Caco-2 (cell line): ENCODE measurements around the gene PLXNA4. TPM values are rescaled to one million over a fixed set of nuclear protein-coding genes. Genes with fewer than 3 reads are reported as not detected.

Experiments
- BruUV-seq: library from RNA; stranded (reverse); fragments of 400-500 nt; replicated peaks from 2 replicates; lab custom pipeline; 2021; lab: Mats Ljungman, UMichigan
- CTCF ChIA-PET: fragments of 300-600 bp; sonication (Branson Sonifier 250); formaldehyde crosslinking; loops from one replicate; lab custom pipeline; 2022; ENCODE audit warnings: antibody characterized with exemption; lab: Charles Lee
- POLR2A ChIA-PET: fragments of 300-600 bp; sonication (Branson Sonifier 250); formaldehyde crosslinking; loops from one replicate; lab custom pipeline; 2022; ENCODE audit warnings: antibody characterized with exemption; lab: Charles Lee
- DNase-seq, 2 experiments: peaks; one replicate each; pipeline versions ENCODE4 v3.0.0 to v3.0.0-alpha.2; 2020 to 2022
- H3K27me3 ChIP-seq: replicated peaks from 2 replicates; pipeline ENCODE4 v1.6.0; 2011; ENCODE audit warnings: low read length; ENCODE audit not compliant: control insufficient read depth, insufficient read depth
- H3K36me3 ChIP-seq: 2 replicates; pipeline ENCODE4 v1.5.1; 2011; ENCODE audit warnings: low read length; ENCODE audit not compliant: control insufficient read depth, insufficient read depth
- H3K4me1 ChIP-seq: fragments of 250-450 bp; sonication (Bioruptor Pico); 2 replicates; pipeline ENCODE4 v1.5.1; 2020; ENCODE audit warnings: mild to moderate bottlenecking
- H3K4me3 ChIP-seq: 2 replicates; pipeline ENCODE4 v1.5.1; 2011; ENCODE audit warnings: low read depth, mild to moderate bottlenecking, control low read depth, low read length
- H3K9me3 ChIP-seq: fragments of 250-450 bp; sonication (Bioruptor Pico); 2 replicates; pipeline ENCODE4 v1.5.1; 2020; ENCODE audit warnings: mild to moderate bottlenecking, moderate library complexity
- H3K27ac Mint-ChIP-seq: one replicate; pipeline ENCODE4 v1.8.0; 2022; ENCODE audit warnings: mixed read lengths; ENCODE audit not compliant: unreplicated experiment
- H3K27me3 Mint-ChIP-seq: one replicate; pipeline ENCODE4 v1.8.0; 2022; ENCODE audit warnings: mixed read lengths; ENCODE audit not compliant: insufficient read depth, unreplicated experiment
- H3K36me3 Mint-ChIP-seq: one replicate; pipeline ENCODE4 v1.8.0; 2022; ENCODE audit warnings: mild to moderate bottlenecking, mixed read lengths; ENCODE audit not compliant: insufficient read depth, unreplicated experiment
- H3K4me1 Mint-ChIP-seq: one replicate; pipeline ENCODE4 v1.8.0; 2022; ENCODE audit warnings: low read depth, mixed read lengths; ENCODE audit not compliant: unreplicated experiment
- H3K4me3 Mint-ChIP-seq: one replicate; pipeline ENCODE4 v1.8.0; 2022; ENCODE audit warnings: mild to moderate bottlenecking, moderate library complexity, mixed read lengths; ENCODE audit not compliant: unreplicated experiment
- H3K9me3 Mint-ChIP-seq: one replicate; pipeline ENCODE4 v1.8.0; 2022; ENCODE audit warnings: mixed read lengths; ENCODE audit not compliant: unreplicated experiment
- CTCF ChIP-seq, 2 experiments: fragments of 200-600 bp in 1 of 2; IDR thresholded peaks; 1 replicate in 1 of 2; 2 replicates in 1 of 2; pipeline versions ENCODE4 v1.5.1 to v1.8.0; 2011 to 2022; ENCODE audit warnings: antibody characterized with exemption in 1 of 2, control low read depth in 1 of 2, inconsistent platforms in 1 of 2, low read depth in 1 of 2, low read length in 1 of 2, mild to moderate bottlenecking in 1 of 2, moderate library complexity in 1 of 2; ENCODE audit not compliant: insufficient read depth in 1 of 2, severe bottlenecking in 1 of 2, unreplicated experiment in 1 of 2
- intact Hi-C: fragments of 100-400 bp; cut with micrococcal nuclease; formaldehyde crosslinking; loops from one replicate; pipeline ENCODE4 v1.10.0; 2022; ENCODE audit not compliant: unreplicated experiment
- total RNA-seq: library from RNA; stranded (reverse); gene quantifications from 2 replicates; pipeline ENCODE4 v1.2.3, GENCODE V29; 2022

The PLXNA4 gene
- total RNA-seq, 1 experiment from 2014 or later = 0.43 TPM

DNA sequence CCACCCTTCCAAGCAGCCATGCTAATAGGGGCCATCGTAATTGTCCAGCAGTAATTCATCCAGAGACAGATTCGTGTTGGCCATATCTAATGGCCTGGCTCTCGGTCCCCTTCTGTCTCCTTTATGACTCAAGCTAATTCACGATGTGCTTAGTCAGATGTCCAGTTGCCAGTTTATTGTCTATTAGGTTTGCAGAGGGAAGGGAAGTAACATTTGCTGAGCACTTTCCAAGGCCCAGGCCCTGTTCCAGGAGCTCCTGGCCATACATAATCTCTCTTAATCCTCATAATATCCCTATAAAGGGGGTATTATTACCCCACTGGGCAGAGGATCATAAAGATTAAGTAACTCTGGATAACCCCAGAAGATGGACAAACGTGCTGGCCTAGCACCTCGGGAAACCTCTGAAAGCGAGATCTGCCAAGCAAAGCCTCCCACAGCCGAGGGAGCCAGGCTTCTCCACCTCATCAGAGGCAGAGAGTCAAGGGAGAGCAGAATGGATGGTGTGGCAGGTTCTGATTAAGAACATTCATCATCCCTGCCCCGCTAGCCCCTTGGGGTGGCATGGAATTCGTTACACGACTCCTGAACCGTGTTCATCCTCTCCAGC is 153.7 kb downstream of the PLXNA4 start:
- BruUV-seq = no TSS peak
- intact Hi-C loops = no loop called here
- no peak for TF ChIP-seq CTCF (IDR thresholded peaks at IDR 0.05; ENCODE audit: insufficient read depth in 1 of 2, low read depth in 1 of 2, low read length in 1 of 2, severe bottlenecking in 1 of 2, unreplicated experiment in 1 of 2)
- no peak for DNase-seq
- Histone ChIP-seq H3K4me3 (no peak overlapping the region), H3K9me3 (no peaks in the 10 kb centered on the region), H3K27me3 (no peaks in the 10 kb centered on the region), H3K4me1 (peaks cover 6% of the 10 kb centered on the region), H3K36me3 (no peaks in the 10 kb centered on the region)
- CTCF ChIA-PET = no interaction called here
- Mint-ChIP-seq H3K4me1 (peaks cover 8% of the 10 kb centered on the region), H3K4me3 (no peak overlapping the region), H3K27me3 (peaks cover 3% of the 10 kb centered on the region), H3K27ac (no peak overlapping the region), H3K9me3 (peaks cover 15% of the 10 kb centered on the region), H3K36me3 (no peaks in the 10 kb centered on the region)
- POLR2A ChIA-PET = no interaction called here

GRCh38 chr7:132420527-132420926 is 155.7 kb downstream of the PLXNA4 start:
- H3K27me3 Mint-ChIP-seq = peaks cover 2% of the 10 kb centered on the region
- peaks cover 21% of the 10 kb centered on the region for H3K4me1 Mint-ChIP-seq
- no TSS peak for BruUV-seq
- H3K36me3 ChIP-seq = no peaks in the 10 kb centered on the region
- intact Hi-C loops = no loop called here
- no peak for TF ChIP-seq CTCF (IDR thresholded peaks at IDR 0.05; ENCODE audit: insufficient read depth in 1 of 2, low read depth in 1 of 2, low read length in 1 of 2, severe bottlenecking in 1 of 2, unreplicated experiment in 1 of 2)
- H3K4me1 ChIP-seq = peaks cover 18% of the 10 kb centered on the region
- H3K27ac Mint-ChIP-seq = no peak overlapping the region
- CTCF ChIA-PET = no interaction called here
- POLR2A ChIA-PET = no interaction called here
- DNase-seq = no peak
- no peak overlapping the region for H3K4me3 ChIP-seq
- H3K4me3 Mint-ChIP-seq = no peak overlapping the region
- H3K9me3 Mint-ChIP-seq = peaks cover 15% of the 10 kb centered on the region
- no peaks in the 10 kb centered on the region for H3K9me3 ChIP-seq
- no peaks in the 10 kb centered on the region for H3K36me3 Mint-ChIP-seq
- H3K27me3 ChIP-seq = no peaks in the 10 kb centered on the region

DNA sequence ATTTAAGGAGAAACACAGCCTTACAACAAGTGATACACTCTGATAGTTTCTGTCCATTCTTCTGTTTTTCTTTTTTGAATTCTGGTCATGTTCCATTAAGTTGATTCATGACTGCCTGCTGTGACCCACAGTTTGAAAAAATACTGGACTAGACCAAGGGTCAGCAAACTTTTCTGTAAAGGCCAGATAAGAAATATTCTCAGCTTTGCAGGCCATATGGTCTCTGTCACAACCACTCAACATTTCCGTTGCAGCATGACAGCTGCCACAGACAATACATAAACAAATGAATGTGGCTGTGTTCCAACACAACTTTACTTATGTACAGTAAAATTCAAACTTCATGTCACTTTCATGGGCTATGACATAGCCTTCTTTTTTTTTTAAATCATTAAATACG is 156.7 kb downstream of the PLXNA4 start:
- H3K4me3 Mint-ChIP-seq = no peak overlapping the region
- Histone ChIP-seq H3K4me3 (no peak overlapping the region), H3K27me3 (no peaks in the 10 kb centered on the region), H3K36me3 (no peaks in the 10 kb centered on the region), H3K4me1 (peaks cover 18% of the 10 kb centered on the region), H3K9me3 (no peaks in the 10 kb centered on the region)
- H3K4me1 Mint-ChIP-seq = peaks cover 21% of the 10 kb centered on the region
- H3K36me3 Mint-ChIP-seq = no peaks in the 10 kb centered on the region
- peaks cover 15% of the 10 kb centered on the region for H3K9me3 Mint-ChIP-seq
- H3K27me3 Mint-ChIP-seq = no peaks in the 10 kb centered on the region
- no peak overlapping the region for H3K27ac Mint-ChIP-seq
- ChIA-PET CTCF (no interaction called here), POLR2A (no interaction called here)
- no TSS peak for BruUV-seq
- DNase-seq = no peak
- no peak for TF ChIP-seq CTCF (IDR thresholded peaks at IDR 0.05; ENCODE audit: insufficient read depth in 1 of 2, low read depth in 1 of 2, low read length in 1 of 2, severe bottlenecking in 1 of 2, unreplicated experiment in 1 of 2)
- intact Hi-C loops = no loop called here
